NCI-H2196 (cell line): Measurements from ENCODE around the gene ABL2.
"Not testable (repeated sequence)": the region's sequence is repeated elsewhere in the genome, so short reads cannot be mapped to it uniquely, and the experiment has no call there.

ENCODE experiments used
- DNase-seq: peaks from one replicate; lab custom pipeline; 2025; ENCODE audit not compliant: unreplicated experiment; lab: John Stamatoyannopoulos, UW

The ABL2 gene

GRCh38 chr1:179229214-179230140 lies at the start of gene ABL2:
Gene ABL2 (minus strand): TSS chr1:179229677. CDS start chr1:179229397, 280 bp downstream.
- peak; percentile 29 for DNase-seq

DNA sequence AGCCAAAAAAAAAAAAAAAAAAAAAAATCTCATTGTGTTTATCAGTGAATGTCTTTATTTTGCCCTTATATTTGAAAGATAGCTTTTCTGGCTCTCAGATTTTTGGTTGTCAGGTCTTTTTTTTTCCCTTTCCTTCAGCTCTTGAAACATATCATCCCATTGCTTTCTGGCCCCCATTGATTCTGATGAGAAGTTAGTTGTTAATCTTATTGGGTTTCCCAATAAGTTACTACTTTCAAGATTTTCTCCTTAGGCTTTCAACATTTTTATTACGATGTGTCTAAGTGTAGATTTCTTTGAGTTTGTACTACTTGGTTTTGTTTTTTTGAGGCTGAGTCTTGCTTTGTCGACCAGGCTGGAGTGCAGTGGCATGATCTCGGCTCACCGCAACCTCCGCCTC lies 49.4 kb upstream of the ABL2 start:
- no peak for DNase-seq

DNA sequence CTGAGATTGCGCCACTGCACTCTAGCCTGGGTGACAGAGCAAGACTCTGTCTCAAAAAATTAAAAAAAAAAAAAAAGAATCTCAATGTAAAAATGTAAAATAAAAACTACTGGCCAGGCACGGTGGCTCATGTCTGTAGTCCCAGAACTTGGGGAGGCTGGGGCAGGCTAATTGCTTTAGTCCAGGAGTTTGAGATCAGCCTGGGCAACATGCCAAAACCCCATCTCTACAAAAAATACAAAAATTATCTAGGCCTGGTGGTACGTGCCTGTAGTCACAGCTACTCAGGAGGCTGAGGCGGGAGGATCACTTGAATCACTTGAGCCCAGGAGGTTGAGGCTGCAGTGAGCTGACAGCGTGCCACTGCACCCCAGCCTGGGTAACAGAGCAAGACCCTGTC lies 44.9 kb upstream of the ABL2 start:
- not testable (repeated sequence) for DNase-seq

- no peak for DNase-seq
Measured at GRCh38 chr1:179269071-179269470, 39.6 kb upstream of the ABL2 start.

DNA sequence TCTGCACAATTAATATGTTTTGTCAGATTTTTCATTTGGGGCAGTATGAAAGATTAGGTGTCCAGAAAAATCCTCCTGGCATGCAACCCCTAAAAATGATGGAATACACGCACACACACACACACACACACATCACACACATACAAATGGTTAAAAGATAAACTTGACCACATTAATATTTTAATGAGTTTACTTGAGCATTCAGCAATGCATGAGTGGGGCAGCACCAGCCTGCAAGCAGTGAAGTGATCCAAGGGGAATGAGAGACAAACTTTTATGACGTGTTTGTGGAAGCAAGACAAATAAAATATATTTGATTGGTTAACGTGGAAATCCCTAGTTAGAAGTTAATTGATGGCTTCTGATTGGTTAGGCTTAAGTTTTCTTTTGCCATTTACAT lies 35.0 kb upstream of the ABL2 start:
- no peak for DNase-seq

GRCh38 chr1:179263121-179263520 lies 33.6 kb upstream of the ABL2 start:
- no peak for DNase-seq

- no peak for DNase-seq
Measured at GRCh38 chr1:179262183-179262582, 32.7 kb upstream of the ABL2 start.

GRCh38 chr1:179253286-179253972 lies 24.0 kb upstream of the ABL2 start:
- no peak for DNase-seq

- no peak for DNase-seq
Measured at GRCh38 chr1:179252606-179253005, 23.1 kb upstream of the ABL2 start.

GRCh38 chr1:179251675-179252074 lies 22.2 kb upstream of the ABL2 start:
- DNase-seq: no peak

DNA sequence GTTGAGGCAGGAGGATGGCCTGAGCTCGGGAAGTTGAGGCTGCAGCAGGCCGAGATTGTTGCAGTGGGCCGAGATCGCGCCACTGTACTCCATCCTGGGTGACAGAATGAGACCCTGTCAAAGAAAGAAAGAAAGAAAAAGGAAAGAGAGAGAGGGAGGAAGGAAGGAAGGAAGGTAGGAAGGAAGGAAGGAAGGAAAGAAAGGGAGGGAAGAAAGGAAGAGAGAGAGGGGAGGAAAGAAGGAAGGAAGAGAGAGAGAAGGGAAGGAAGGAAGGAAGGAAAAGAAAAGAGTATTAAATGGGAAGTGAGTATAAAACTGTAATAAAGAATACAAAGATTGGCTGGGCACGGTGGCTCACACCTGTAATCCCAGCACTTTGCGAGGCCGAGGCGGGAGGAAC lies 18.4 kb upstream of the ABL2 start:
- no peak for DNase-seq

- DNase-seq: not testable (repeated sequence)
Measured at GRCh38 chr1:179245426-179245825, 15.9 kb upstream of the ABL2 start.

DNA sequence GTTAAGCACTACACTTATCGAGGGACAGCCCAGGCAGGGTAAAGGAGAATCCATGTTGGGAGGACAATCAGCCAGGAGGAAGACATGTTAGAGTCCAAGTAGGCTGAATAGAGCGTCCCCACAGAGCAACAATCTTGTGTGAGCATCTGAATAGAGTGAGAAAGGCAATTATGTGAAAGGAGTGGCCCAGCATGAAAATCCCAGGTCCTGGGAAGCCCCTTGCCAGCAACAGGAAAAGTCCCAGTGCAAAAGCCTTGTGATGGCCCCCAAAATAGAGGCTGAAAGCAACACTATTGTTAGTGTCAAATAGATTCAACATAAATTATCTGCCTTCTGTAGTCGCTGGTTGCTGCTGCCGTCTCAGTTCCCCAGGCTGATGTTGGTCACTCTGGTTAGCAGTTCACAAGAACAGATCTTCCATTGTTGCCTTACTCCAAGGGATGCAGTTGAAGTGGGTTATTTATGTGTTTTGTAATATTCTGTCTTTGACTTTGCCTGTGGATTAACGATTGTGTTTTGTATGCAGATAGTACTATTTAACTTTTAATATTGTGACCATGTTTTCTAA lies 12.1 kb upstream of the ABL2 start:
- DNase-seq: no peak

DNA sequence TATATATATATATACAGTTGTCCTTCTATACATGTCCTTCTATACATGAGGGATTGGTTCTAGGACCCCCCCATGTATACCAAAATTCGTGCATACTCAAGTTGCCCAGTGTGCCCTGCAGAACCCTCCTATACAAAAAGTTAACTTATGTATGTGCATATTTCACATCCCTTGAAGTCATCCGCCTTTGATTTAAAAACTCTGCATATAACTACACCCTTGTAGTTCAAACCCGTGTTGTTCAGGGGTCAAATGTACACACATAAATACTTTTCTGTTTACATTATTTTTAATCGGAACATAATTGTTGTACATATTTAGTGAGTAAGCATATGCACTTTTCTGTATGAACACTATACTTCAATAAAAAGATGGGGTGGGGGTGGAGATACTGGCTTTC lies 7.7 kb upstream of the ABL2 start:
- DNase-seq: no peak

DNA sequence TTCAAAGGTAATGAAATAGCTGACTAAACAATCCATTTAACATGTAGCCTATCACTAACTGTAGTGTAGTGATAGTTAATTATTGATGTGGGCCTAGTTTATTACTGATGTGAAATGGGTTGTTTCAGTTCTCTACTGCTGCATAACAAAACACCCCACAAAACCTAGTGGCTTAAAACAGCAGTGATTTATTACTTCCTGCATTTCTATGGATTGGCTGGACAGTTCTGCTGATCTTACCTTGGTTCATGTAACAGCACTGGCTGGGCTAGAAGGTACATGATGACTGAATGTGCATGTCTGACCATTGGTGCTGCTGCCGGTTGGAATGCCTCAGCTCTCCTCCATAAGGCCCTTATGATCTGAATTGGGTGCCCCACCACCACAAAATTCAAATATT lies 5.4 kb upstream of the ABL2 start:
- DNase-seq: no peak

DNA sequence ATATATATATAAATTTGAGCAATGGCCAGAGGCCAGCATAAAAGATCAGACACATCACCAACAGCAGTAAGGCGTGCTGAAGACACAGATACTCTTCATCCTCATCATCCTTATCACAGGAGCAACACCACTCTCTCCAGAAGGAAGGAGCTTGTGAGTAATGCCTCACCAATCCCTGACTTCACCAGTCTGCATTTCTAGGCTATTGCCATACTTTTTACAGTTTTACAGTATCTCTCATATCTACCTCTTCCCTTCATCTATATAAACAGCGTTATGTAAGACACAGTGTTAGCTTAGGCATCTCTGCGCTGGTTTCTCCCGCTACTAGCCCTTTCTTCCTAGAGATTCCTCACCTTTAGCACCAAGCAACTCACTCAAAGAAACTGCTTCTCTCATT lies 2.4 kb upstream of the ABL2 start:
- no peak for DNase-seq

GRCh38 chr1:179230721-179231120 lies 1.2 kb upstream of the ABL2 start:
- DNase-seq: no peak

DNA sequence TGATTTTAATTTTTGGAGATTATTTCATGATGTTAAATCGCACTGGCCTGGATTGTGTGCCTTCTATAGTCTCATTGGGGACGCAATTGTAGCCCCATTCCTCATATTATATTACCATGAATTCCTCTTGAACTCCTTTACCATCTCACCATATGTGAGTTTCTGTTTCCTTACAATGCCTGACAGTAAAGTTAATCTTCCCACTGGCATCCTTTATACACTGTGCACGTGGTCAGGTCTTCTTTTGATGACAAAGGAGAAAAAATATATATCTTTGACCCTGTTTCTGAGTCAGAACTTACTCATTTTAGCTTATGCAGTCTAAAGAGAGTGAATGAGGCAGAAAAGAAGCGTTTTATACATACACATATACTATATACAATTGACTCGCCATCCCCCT lies 774 bp upstream of the ABL2 start:
- no peak for DNase-seq

DNA sequence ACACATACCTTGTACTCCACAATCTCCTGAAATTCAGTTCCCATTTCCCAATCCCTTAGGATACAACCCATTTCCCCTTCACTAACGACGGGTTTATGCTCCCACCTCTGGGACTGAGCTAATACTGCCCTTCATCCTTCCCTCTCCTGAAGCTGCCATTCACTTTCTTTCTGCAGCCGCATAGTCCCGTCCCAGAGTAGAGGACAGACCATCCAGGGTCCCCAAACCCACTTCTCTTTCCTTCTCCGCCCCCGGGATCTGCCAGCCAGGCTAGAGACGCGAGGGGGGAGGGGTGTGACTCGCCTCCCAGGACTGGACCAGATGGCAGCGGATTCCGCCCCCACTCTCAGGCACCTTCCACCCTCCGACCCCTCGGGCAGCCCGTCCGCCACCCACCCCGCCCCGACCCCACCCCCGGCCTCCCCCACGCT lies 679 bp downstream of the ABL2 start:
- no peak for DNase-seq

GRCh38 chr1:179226738-179227137 lies 2.7 kb downstream of the ABL2 start:
- no peak for DNase-seq

DNA sequence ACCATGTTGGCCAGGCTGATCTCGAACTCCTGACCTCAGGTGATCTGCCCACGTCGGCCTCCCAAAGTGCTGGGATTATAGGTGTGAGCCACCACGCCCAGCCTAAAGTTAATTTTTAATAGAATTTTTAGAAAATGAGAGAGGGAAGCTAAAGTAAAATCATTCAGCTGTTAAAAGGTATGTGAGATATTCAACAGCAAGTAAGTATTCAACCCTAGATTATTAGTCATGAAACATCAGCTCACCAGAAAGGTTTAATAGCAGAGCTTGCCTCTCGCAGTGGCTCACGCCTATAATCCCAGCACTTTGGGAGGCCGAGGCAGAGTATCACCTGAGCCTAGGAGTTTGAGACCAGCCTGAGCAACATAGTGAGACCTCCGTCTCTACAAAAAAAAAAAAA lies 5.0 kb downstream of the ABL2 start:
- not testable (repeated sequence) for DNase-seq

GRCh38 chr1:179221121-179221520 lies 8.4 kb downstream of the ABL2 start:
- not testable (repeated sequence) for DNase-seq
